H1 (cell line): ENCODE data around the gene RBM27. TPM values are rescaled to one million over a fixed set of nuclear protein-coding genes. Genes with fewer than 3 reads are reported as not detected.

ENCODE experiments used
- CTCF ChIA-PET: fragments of 300-600 bp; sonication (Branson Sonifier 250); formaldehyde crosslinking; loops from one replicate; lab custom pipeline; 2021; ENCODE audit not compliant: partially characterized antibody; lab: Charles Lee
- POLR2A ChIA-PET: fragments of 300-600 bp; sonication (Branson Sonifier 250); formaldehyde crosslinking; loops from one replicate; lab custom pipeline; 2021; ENCODE audit warnings: inconsistent platforms; ENCODE audit not compliant: partially characterized antibody; lab: Charles Lee
- DNase-seq, 2 experiments: peaks; one replicate each; pipeline versions ENCODE4 v3.0.0 to v3.0.0-alpha.2; 2010 to 2022; ENCODE audit warnings: low spot score in 2 of 2, low read depth in 1 of 2, mixed read lengths in 1 of 2
- FAIRE-seq: peaks from 2 replicates; lab custom pipeline; 2011; peaks lifted over from hg19 to GRCh38; lab: Jason Lieb, UNC
- H2AFZ ChIP-seq: 2 replicates; pipeline ENCODE4 v1.8.1; 2012; ENCODE audit warnings: low read length, inconsistent platforms
- H2AK5ac ChIP-seq: 2 replicates; pipeline ENCODE4 v1.6.1; 2013; ENCODE audit warnings: low read depth, low read length
- H2BK120ac ChIP-seq: replicated peaks from 2 replicates; pipeline ENCODE3; 2013; ENCODE audit warnings: low read depth, low read length, inconsistent platforms
- H2BK12ac ChIP-seq: 2 replicates; pipeline ENCODE4 v1.6.1; 2013; ENCODE audit warnings: low read depth, low read length
- H2BK15ac ChIP-seq: 2 replicates; pipeline ENCODE4 v1.6.1; 2013; ENCODE audit warnings: low read length
- H2BK20ac ChIP-seq: 2 replicates; pipeline ENCODE4 v1.6.1; 2013; ENCODE audit warnings: low read length
- H2BK5ac ChIP-seq: 2 replicates; pipeline ENCODE4 v1.6.1; 2013; ENCODE audit warnings: low read depth, low read length
- H3K14ac ChIP-seq: 2 replicates; pipeline ENCODE4 v1.6.1; 2013; ENCODE audit warnings: inconsistent platforms; ENCODE audit not compliant: insufficient read length
- H3K18ac ChIP-seq: 2 replicates; pipeline ENCODE4 v1.6.1; 2013; ENCODE audit warnings: low read length; ENCODE audit errors: extremely low read depth
- H3K23ac ChIP-seq: 2 replicates; pipeline ENCODE4 v1.6.1; 2013; ENCODE audit warnings: inconsistent platforms; ENCODE audit not compliant: insufficient read length
- H3K23me2 ChIP-seq: 2 replicates; pipeline ENCODE4 v1.6.1; 2013; ENCODE audit warnings: low read depth, low read length
- H3K27ac ChIP-seq: 2 replicates; pipeline ENCODE4 v1.6.1; 2011; ENCODE audit warnings: low read depth, low read length, inconsistent platforms
- H3K27me3 ChIP-seq, 4 experiments: replicated peaks in 1 of 4; 1 replicate in 1 of 4; 2 replicates in 3 of 4; pipeline versions ENCODE4 v1.6.1 to v1.8.1; 2011 to 2013; ENCODE audit warnings: low read length in 3 of 4, mild to moderate bottlenecking in 3 of 4, inconsistent platforms in 2 of 4, mixed read lengths in 2 of 4, moderate library complexity in 1 of 4; ENCODE audit not compliant: control insufficient read depth in 3 of 4, insufficient read depth in 3 of 4; ENCODE audit errors: extremely low read depth in 1 of 4
- H3K36me3 ChIP-seq, 4 experiments: 2 replicates each; pipeline versions ENCODE4 v1.6.1 to v1.8.1; 2011 to 2013; ENCODE audit warnings: mild to moderate bottlenecking in 4 of 4, low read length in 3 of 4, moderate library complexity in 2 of 4, control low read depth in 1 of 4, inconsistent platforms in 1 of 4; ENCODE audit not compliant: insufficient read depth in 4 of 4, control insufficient read depth in 2 of 4
- H3K4ac ChIP-seq: replicated peaks from 2 replicates; pipeline ENCODE3; 2013; ENCODE audit warnings: low read length, low read depth, mixed read lengths, inconsistent platforms; ENCODE audit not compliant: insufficient read length
- H3K4me1 ChIP-seq, 4 experiments: replicated peaks in 1 of 4; 1 replicate in 1 of 4; 2 replicates in 3 of 4; pipeline versions ENCODE4 v1.6.1 to v1.8.1; 2011 to 2013; ENCODE audit warnings: low read length in 3 of 4, inconsistent platforms in 2 of 4, mixed read lengths in 1 of 4; ENCODE audit not compliant: insufficient read depth in 4 of 4, control insufficient read depth in 3 of 4
- H3K4me2 ChIP-seq, 2 experiments: 2 replicates each; pipeline versions ENCODE4 v1.6.1 to v1.8.1; 2011 to 2013; ENCODE audit warnings: low read depth in 2 of 2, low read length in 2 of 2, control low read depth in 1 of 2, inconsistent platforms in 1 of 2, mild to moderate bottlenecking in 1 of 2; ENCODE audit not compliant: insufficient read depth in 1 of 2
- H3K4me3 ChIP-seq, 4 experiments: fragments of 200-600, 300-600 bp in 1 of 4; sonication (generic), shearing (Covaris generic), sonication (Bioruptor Twin) in 1 of 4; 2 replicates each; pipeline versions ENCODE4 v1.5.1 to v1.8.1; 2011 to 2016; ENCODE audit warnings: low read length in 4 of 4, low read depth in 3 of 4, control low read depth in 2 of 4, inconsistent platforms in 2 of 4, mild to moderate bottlenecking in 2 of 4, mixed read lengths in 1 of 4, moderate library complexity in 1 of 4; ENCODE audit not compliant: insufficient read depth in 2 of 4; ENCODE audit errors: extremely low read depth in 1 of 4
- H3K56ac ChIP-seq: replicated peaks from 2 replicates; pipeline ENCODE3; 2013; ENCODE audit warnings: low read depth, mild to moderate bottlenecking, mixed read lengths, low read length, inconsistent platforms; ENCODE audit not compliant: insufficient read length
- H3K79me1 ChIP-seq: 2 replicates; pipeline ENCODE4 v1.6.1; 2013; ENCODE audit warnings: low read depth, low read length, control low read depth
- H3K79me2 ChIP-seq, 2 experiments: 2 replicates each; pipeline versions ENCODE4 v1.6.1 to v1.8.1; 2012 to 2013; ENCODE audit warnings: low read length in 2 of 2, mild to moderate bottlenecking in 2 of 2, inconsistent platforms in 1 of 2; ENCODE audit not compliant: insufficient read depth in 2 of 2, control insufficient read depth in 1 of 2
- H3K9ac ChIP-seq, 4 experiments: replicated peaks in 1 of 4; 1 replicate in 1 of 4; 2 replicates in 3 of 4; pipeline versions ENCODE4 v1.6.1 to v1.8.1; 2011 to 2013; ENCODE audit warnings: low read depth in 3 of 4, low read length in 3 of 4, control low read depth in 2 of 4, mild to moderate bottlenecking in 2 of 4, moderate library complexity in 2 of 4, inconsistent platforms in 1 of 4; ENCODE audit errors: extremely low read depth in 1 of 4
- H3K9me3 ChIP-seq, 2 experiments: 2 replicates each; pipeline versions ENCODE4 v1.6.1 to v1.8.1; 2012 to 2013; ENCODE audit warnings: mild to moderate bottlenecking in 2 of 2, moderate library complexity in 2 of 2, control low read depth in 1 of 2, inconsistent platforms in 1 of 2, low read depth in 1 of 2, low read length in 1 of 2, mixed read lengths in 1 of 2; ENCODE audit not compliant: insufficient read depth in 2 of 2
- H4K20me1 ChIP-seq, 2 experiments: replicated peaks in 1 of 2; 2 replicates each; pipeline versions ENCODE3 to v1.8.1; 2011 to 2013; ENCODE audit warnings: inconsistent platforms in 2 of 2, low read length in 2 of 2, mild to moderate bottlenecking in 1 of 2; ENCODE audit not compliant: insufficient read depth in 2 of 2, control insufficient read depth in 1 of 2
- H4K5ac ChIP-seq: 2 replicates; pipeline ENCODE4 v1.6.1; 2013; ENCODE audit warnings: low read length, low read depth, mixed read lengths, inconsistent platforms; ENCODE audit not compliant: insufficient read length
- H4K8ac ChIP-seq: 2 replicates; pipeline ENCODE4 v1.8.0; 2013; ENCODE audit warnings: mild to moderate bottlenecking, moderate library complexity, low read length, inconsistent platforms; ENCODE audit not compliant: insufficient read depth; ENCODE audit errors: extremely low read depth
- H4K91ac ChIP-seq: replicated peaks from 2 replicates; pipeline ENCODE3; 2013; ENCODE audit warnings: low read length, mixed read lengths, inconsistent platforms; ENCODE audit not compliant: insufficient read length
- ASH2L ChIP-seq: fragments of 200-600, 300-600 bp; sonication (generic); IDR thresholded peaks from one replicate; pipeline ENCODE4 v1.7.1; 2017; ENCODE audit warnings: low read length
- BACH1 ChIP-seq: IDR thresholded peaks from 2 replicates; pipeline ENCODE4 v1.6.1; 2012; ENCODE audit warnings: low read length, improper control_type of control experiment
- CBX5 ChIP-seq: fragments of 300-800, 300-1000 bp; sonication (generic); IDR thresholded peaks from 2 replicates; pipeline ENCODE4 v1.7.1; 2016; ENCODE audit warnings: antibody characterized with exemption, low read length, low read depth
- CTBP2 ChIP-seq: IDR thresholded peaks from 2 replicates; pipeline ENCODE4 v1.7.0; 2011; ENCODE audit warnings: borderline replicate concordance, mild to moderate bottlenecking, moderate library complexity, mixed read lengths, low read length; ENCODE audit not compliant: insufficient read depth, insufficient read length
- EP300 ChIP-seq, 2 experiments: IDR thresholded peaks; 1 replicate in 1 of 2; 2 replicates in 1 of 2; pipeline ENCODE4 v1.6.1; 2011 to 2012; ENCODE audit warnings: low read depth in 2 of 2, low read length in 2 of 2, mild to moderate bottlenecking in 2 of 2, borderline replicate concordance in 1 of 2, inconsistent platforms in 1 of 2, moderate library complexity in 1 of 2
- GTF2F1 ChIP-seq: IDR thresholded peaks from 2 replicates; pipeline ENCODE4 v1.6.1; 2012; ENCODE audit warnings: low read depth, low read length, improper control_type of control experiment, borderline replicate concordance
- HDAC6 ChIP-seq: IDR thresholded peaks from one replicate; pipeline ENCODE4 v1.7.1; 2012; ENCODE audit warnings: low read depth, mild to moderate bottlenecking, inconsistent platforms, low read length, moderate library complexity
- KDM5A ChIP-seq: fragments of 200-600 bp; IDR thresholded peaks from 2 replicates; pipeline ENCODE4 v1.7.1; 2012; ENCODE audit warnings: mild to moderate bottlenecking, low read length, inconsistent platforms, mixed read lengths
- POLR2AphosphoS5 ChIP-seq: IDR thresholded peaks from 2 replicates; pipeline ENCODE4 v1.6.1; 2011; ENCODE audit warnings: low read depth, low read length
- RNF2 ChIP-seq: fragments of 200-900, 300-1000 bp; sonication (generic); IDR thresholded peaks from 2 replicates; pipeline ENCODE4 v1.7.1; 2016; ENCODE audit warnings: borderline replicate concordance, low read depth, mild to moderate bottlenecking, antibody characterized with exemption, low read length; ENCODE audit not compliant: poor library complexity, severe bottlenecking; ENCODE audit errors: missing control alignments
- SIX5 ChIP-seq: IDR thresholded peaks from 2 replicates; pipeline ENCODE4 v1.6.1; 2011; ENCODE audit warnings: mild to moderate bottlenecking, low read depth, low read length
- SP1 ChIP-seq: IDR thresholded peaks from 2 replicates; pipeline ENCODE4 v1.6.1; 2011; ENCODE audit warnings: low read depth, low read length
- SP4 ChIP-seq: IDR thresholded peaks from 2 replicates; pipeline ENCODE4 v1.6.1; 2012; ENCODE audit warnings: low read length, inconsistent platforms
- SUZ12 ChIP-seq: fragments of 200-600 bp; sonication (generic); IDR thresholded peaks from 2 replicates; pipeline ENCODE4 v1.6.1; 2012; ENCODE audit warnings: mild to moderate bottlenecking, inconsistent platforms, low read length, moderate library complexity, mixed read lengths
- TBP ChIP-seq: IDR thresholded peaks from 2 replicates; pipeline ENCODE4 v1.6.1; 2011; ENCODE audit warnings: low read depth, low read length, improper control_type of control experiment
- TCF12 ChIP-seq: IDR thresholded peaks from 2 replicates; pipeline ENCODE4 v1.6.1; 2011; ENCODE audit warnings: low read depth, mild to moderate bottlenecking, low read length
- polyA plus RNA-seq, 7 experiments: library from polyadenylated mRNA; depleted of rRNA in 3 of 7; stranded (reverse) in 5 of 7; unstranded in 2 of 7; fragments of >200 nt in 5 of 7; fragments of 200-250 nt in 2 of 7; gene quantifications; 1 replicate in 5 of 7; 2 replicates in 1 of 7; 4 replicates in 1 of 7; pipeline versions ENCODE4 v1.2.1 to v1.2.3, GENCODE V29; 2011 to 2013; ENCODE audit warnings: missing spikeins in 2 of 7, mixed read lengths in 2 of 7
- total RNA-seq: library from RNA; stranded (reverse); fragmentation: NEBNext Ultra II Directional; extraction: Animal tissue kit (Norgen Biotek cat#: 25700); gene quantifications from 2 replicates; pipeline ENCODE4 v1.2.1, GENCODE V29; 2021

The RBM27 gene
- total and polyA plus RNA-seq, 2 of the 8 experiments (the other 6 are each of a cell fraction or from before 2014, with no cell fraction given), result 13.1 to 42.9 TPM

GRCh38 chr5:146158255-146158654 lies 45.1 kb upstream of the RBM27 start:
- Histone ChIP-seq H3K36me3 (peaks cover 14 to 96% (median 69%) of the 10 kb centered on the region in 4 experiments), H3K27ac (no peak overlapping the region), H4K20me1 (peaks cover 2 to 5% of the 10 kb centered on the region in 2 experiments), H3K56ac (no peak overlapping the region), H3K23me2 (no peaks in the 10 kb centered on the region), H3K4me2 (no peak overlapping the region), H2AFZ (no peak overlapping the region), H3K27me3 (no peaks in the 10 kb centered on the region), H2BK20ac (no peak overlapping the region), H3K23ac (no peak overlapping the region), H2BK120ac (no peak overlapping the region), H4K91ac (no peak overlapping the region), H3K14ac (no peak overlapping the region), H3K9ac (no peak overlapping the region), H3K9me3 (no peaks in the 10 kb centered on the region), H2BK5ac (no peak overlapping the region), H2BK12ac (no peak overlapping the region), H4K5ac (no peak overlapping the region), H3K4ac (no peak overlapping the region), H3K18ac (no peak overlapping the region), H3K79me2 (peaks cover 0 to 4% of the 10 kb centered on the region in 2 experiments; a peak in 2 of 4 replicates), H4K8ac (no peak overlapping the region), H3K79me1 (no peaks in the 10 kb centered on the region), H3K4me1 (no peaks in the 10 kb centered on the region), H2AK5ac (no peak overlapping the region), H2BK15ac (no peak overlapping the region), H3K4me3 (no peak overlapping the region)
- DNase-seq (no peak), FAIRE-seq (no peak)
- ChIA-PET POLR2A (interaction anchor here (0.9 to 2.3 kb wide), 5 partner anchors 9 to 43 kb away, joined by 3 to 9 read pairs (median 3); no protein-coding TSS in a partner anchor), CTCF (interaction anchor here (1.0 to 1.4 kb wide), 2 partner anchors 12 to 15 kb away, joined by 3 read pairs; no protein-coding TSS in a partner anchor)
- TF ChIP-seq CTBP2, result no peak
- TF ChIP-seq TBP, result no peak
- no peak for TF ChIP-seq HDAC6
- TF ChIP-seq POLR2AphosphoS5, result no peak
- TF ChIP-seq SP1, result no peak
- TF ChIP-seq KDM5A, result no peak
- TF ChIP-seq TCF12, result no peak
- TF ChIP-seq BACH1, result no peak
- no peak for TF ChIP-seq EP300 (IDR thresholded peaks at IDR 0.05; ENCODE audit: borderline replicate concordance in 1 of 2, low read depth in 2 of 2, low read length in 2 of 2)
- TF ChIP-seq RNF2, result no peak
- TF ChIP-seq SIX5, result no peak
- TF ChIP-seq SUZ12, result no peak
- no peak for TF ChIP-seq CBX5
- no peak for TF ChIP-seq GTF2F1
- no peak for TF ChIP-seq ASH2L
- no peak for TF ChIP-seq SP4
